AG09319 (cell line): Measurements from ENCODE around the gene BBIP1.

ENCODE experiments used
- DNase-seq: peaks from one replicate; pipeline ENCODE4 v3.0.0-alpha.2; 2010; ENCODE audit warnings: low read depth; ENCODE audit errors: extremely low read depth
- CTCF ChIP-seq: IDR thresholded peaks from 2 replicates; pipeline ENCODE4 v1.5.1; 2011; ENCODE audit warnings: low read depth, mild to moderate bottlenecking, inconsistent platforms, low read length, moderate library complexity

BBIP1 gene

DNA sequence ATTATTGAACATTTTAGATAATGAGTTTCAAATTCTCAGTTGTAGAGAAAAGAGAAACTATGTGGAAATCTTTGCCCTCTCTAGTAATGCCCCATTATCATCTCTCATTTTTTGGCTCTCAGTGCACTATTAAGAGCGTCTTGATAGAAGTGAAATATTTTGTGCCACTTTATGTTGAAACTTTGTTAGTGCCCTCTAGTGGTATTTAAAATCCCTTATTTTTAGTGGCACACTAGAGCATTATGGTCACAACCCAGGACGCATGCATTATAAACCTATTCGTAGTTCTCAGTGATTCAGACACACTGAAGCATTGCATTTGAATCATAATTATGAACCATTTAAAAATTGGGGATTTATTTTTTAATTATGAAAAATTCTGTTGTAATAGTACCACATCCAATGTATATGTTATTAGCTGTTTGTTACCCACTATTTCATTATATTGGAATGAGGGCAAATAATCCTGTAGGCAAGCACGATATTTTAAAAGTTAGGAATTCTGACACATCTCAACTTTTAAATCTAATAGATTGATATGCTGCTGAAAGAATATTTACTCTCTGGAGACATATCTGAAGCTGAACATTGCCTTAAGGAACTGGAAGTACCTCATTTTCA, 25.3 kb downstream of the BBIP1 start:
- no peak for DNase-seq
- TF ChIP-seq CTCF = peak; percentile 42

GRCh38 chr10:110892602-110893288, 26.2 kb downstream of the BBIP1 start:
- TF ChIP-seq CTCF = no peak
- no peak for DNase-seq

GRCh38 chr10:110887560-110887959, 31.4 kb downstream of the BBIP1 start:
- no peak for DNase-seq
- TF ChIP-seq CTCF = no peak

DNA sequence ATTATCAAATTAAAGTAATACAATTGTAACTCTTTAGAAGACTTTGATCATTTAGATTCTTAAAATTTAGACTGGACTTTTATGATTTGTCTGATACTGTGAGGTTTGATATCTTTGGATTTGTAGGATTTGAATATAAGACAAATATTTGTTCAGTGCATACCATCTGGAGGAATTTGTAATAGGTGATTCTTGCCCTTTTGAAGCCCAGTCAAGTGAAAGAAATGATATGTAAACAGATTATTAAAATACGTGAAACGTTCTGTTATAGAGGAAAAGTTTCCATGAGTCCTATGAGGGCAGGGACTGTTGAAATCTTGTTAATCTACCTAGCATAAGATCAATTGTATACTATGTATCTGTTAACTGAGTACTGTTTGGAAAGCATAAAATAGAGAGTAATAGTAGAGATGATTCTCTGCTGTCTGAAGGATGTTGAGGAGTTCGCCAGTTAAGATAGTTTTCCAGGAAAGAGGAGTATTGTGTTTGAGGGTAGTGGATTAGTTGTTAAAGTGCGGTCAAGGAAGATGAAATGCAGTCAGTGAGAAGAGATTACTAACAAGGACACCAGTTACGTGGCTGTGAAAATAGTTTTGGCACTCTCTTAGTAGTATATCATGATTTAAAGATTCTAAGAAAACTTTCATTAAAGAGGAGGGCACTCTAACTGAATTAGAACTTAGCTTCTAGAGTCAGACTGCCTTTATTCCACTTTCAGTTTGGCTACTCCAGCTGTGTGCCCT, 32.9 kb downstream of the BBIP1 start:
- no peak for DNase-seq
- no peak for TF ChIP-seq CTCF

GRCh38 chr10:110883924-110884323, 35.1 kb downstream of the BBIP1 start:
- no peak for DNase-seq
- no peak for TF ChIP-seq CTCF

DNA sequence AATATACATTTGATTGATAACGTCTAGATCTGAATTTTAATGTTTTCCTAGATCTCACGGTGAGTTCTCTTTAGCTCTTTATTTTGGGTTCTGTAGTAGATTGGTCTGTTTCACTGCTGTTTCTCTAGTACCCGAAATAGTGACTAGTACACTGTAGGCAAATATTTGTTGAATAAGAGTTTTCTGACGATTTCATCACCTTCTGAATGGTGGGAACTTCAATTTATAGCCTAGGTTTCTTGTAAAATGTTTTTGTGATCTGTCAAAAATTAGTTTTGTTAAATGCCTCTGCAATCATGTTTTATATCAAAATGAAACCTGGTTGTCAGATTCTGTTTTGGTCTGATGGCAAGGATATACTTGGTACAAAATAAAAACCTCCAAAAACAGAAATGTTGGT, 37.1 kb downstream of the BBIP1 start:
- no peak for TF ChIP-seq CTCF
- DNase-seq = no peak

DNA sequence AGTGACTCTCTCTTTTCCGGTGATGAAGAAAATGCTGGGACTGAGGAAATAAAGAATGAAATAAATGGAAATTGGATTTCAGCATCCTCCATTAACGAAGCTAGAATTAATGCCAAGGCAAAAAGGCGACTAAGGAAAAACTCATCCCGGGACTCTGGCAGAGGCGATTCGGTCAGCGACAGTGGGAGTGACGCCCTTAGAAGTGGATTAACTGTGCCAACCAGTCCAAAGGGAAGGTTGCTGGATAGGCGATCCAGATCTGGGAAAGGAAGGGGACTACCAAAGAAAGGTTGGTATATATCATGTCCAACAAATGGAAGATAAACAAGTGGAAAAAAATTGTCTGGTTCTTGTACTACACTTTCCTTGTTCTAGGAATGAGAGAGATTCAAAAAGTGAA, 37.7 kb downstream of the BBIP1 start:
- TF ChIP-seq CTCF = no peak
- DNase-seq = no peak
